Activated CD8-positive, alpha-beta memory T cell treated with anti-CD3 and anti-CD28 coated beads for 36 hours (primary cell): ENCODE results near the gene PRM1. TPM values are rescaled to one million over a fixed set of nuclear protein-coding genes. Genes with fewer than 3 reads are reported as not detected.

Experiments used
- CTCF ChIA-PET: fragments of 350-600 bp; sonication (Branson Sonifier 250); formaldehyde crosslinking; loops from one replicate; lab custom pipeline; 2021; ENCODE audit warnings: antibody characterized with exemption; lab: Charles Lee
- POLR2A ChIA-PET: fragments of 350-600 bp; sonication (Branson Sonifier 250); formaldehyde crosslinking; loops from one replicate; lab custom pipeline; 2021; ENCODE audit warnings: antibody characterized with exemption; lab: Charles Lee
- total RNA-seq, 2 experiments: library from RNA; stranded (reverse); gene quantifications; one replicate each; pipeline ENCODE4 v1.2.3, GENCODE V29; 2021

PRM1 gene, protein sequence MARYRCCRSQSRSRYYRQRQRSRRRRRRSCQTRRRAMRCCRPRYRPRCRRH
- total RNA-seq: not detected

DNA sequence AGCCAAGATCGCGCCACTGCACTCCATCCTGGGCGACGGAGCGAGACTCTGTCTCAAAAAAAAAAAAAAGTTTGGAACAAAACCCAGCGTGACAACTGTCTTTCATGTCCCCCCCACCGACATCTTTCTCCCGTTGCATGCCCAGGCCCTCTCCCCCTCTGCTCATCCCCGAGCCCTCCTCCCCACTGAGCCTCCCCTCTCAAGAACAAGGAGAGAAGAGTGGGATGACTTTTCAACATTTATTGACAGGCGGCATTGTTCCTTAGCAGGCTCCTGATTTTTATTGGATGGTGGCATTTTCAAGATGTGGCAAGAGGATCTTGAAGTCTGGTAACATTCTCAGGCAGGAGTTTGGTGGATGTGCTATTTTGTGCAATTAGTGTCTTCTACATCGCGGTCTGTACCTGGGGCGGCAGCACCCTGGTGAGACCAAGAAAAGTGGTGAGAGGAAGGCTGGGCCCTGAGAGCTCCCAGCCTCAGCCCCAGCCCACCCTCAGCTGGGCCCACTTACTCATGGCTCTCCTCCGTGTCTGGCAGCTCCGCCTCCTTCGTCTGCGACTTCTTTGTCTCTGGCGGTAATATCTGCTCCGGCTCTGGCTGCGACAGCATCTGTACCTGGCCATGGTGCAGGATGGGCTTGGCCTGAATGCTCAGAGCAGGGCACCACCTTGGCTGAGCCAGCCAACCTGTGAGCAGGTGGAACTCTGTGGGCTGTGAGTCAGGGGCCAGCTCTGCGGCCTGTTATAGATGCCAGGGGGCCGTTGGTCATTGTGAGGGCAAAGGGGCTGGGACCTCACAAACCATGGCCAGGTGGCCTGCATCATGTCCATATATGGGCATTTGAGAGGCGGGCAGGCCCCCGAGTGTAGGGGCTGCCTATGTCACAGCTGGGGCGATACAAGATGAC is at the start of gene PRM1:
Gene PRM1 (minus strand): TSS at position 715 of the 907 bp plus-strand sequence. CDS start 92 bp downstream, at position 623.
- CTCF ChIA-PET: interaction anchor here (0.6 to 1.3 kb wide), 3 partner anchors 11 to 91 kb away, joined by 3 to 5 read pairs (median 4); no protein-coding TSS in a partner anchor
- POLR2A ChIA-PET: no interaction called here

DNA sequence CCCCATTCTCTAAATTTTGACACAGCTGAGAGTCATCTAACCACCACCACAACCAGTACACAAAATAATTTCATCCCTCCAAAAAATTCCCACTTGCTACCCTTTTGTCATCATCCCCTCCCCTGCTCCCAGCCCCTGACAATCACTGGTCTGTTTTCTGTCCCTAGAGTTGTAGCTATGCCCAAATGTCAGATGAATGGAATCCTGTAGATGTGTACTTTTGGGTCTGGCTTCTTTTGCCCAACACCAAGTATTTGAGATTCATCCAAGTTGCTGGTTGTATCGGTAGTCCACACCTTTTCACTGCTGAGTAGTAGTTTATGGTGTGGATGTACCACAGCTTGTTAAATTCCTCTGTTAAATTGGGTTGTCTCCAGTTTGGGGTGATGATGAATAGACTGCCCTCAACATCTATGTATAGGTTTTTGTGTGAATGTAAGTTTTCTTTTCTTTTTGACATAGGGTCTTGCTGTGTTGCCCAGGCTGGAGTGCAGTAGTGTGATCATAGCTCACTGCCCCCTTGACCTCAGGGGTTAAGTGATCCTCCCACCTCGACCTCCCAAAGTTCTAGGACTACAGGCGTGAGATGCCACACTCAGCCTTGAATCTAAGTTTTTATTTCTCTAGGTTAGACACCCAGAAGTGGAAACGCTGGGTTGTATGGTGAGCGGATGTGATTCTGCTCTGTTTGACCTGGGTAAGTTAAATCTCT is 49.6 kb upstream of the PRM1 start:
- ChIA-PET POLR2A (no interaction called here), CTCF (no interaction called here)

DNA sequence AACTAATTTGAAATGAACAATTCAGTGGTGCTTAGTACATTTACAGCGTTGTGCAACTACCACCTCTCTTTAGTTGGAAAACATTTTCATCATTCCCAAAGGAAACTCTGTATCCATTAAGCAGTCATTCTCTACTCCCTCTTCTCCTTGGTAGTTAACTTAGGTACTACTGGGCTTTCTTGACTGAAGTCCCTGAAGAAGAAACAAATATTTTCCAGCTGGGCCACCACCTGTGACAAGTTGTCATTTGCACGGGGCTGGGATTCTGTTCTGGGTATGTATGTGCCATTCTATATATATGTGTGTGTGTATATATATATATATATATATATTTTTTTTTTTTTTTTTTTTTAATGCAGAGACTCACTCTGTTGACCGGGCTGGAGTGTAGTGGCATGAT is 48.8 kb upstream of the PRM1 start:
- CTCF ChIA-PET: no interaction called here
- POLR2A ChIA-PET: interaction anchor here (0.6 kb wide), 1 partner anchor 22 kb away, joined by 8 read pairs; no protein-coding TSS in a partner anchor

DNA sequence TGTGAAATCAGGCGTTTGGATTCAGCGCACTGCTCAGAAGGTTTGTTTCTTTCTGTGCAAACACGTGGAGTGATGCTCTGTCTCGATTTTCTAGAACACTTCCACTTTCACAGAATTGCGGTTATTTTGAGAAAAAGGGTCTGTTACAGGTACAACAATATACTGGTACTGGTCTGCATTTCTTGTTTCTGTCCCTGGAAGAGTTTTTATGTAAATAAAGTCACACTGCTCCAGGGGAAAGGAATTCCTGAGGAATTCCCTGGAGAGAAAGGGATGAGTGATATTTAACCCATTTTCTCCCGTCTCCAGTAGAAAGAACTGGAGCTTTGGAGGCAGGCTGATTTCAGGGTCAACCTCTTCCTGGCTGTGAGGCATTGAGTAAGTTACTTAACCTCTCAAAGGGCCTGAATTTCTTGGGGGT is 48.0 kb upstream of the PRM1 start:
- CTCF ChIA-PET: no interaction called here
- POLR2A ChIA-PET: interaction anchor here (0.6 kb wide), 1 partner anchor 23 kb away, joined by 8 read pairs; no protein-coding TSS in a partner anchor

DNA sequence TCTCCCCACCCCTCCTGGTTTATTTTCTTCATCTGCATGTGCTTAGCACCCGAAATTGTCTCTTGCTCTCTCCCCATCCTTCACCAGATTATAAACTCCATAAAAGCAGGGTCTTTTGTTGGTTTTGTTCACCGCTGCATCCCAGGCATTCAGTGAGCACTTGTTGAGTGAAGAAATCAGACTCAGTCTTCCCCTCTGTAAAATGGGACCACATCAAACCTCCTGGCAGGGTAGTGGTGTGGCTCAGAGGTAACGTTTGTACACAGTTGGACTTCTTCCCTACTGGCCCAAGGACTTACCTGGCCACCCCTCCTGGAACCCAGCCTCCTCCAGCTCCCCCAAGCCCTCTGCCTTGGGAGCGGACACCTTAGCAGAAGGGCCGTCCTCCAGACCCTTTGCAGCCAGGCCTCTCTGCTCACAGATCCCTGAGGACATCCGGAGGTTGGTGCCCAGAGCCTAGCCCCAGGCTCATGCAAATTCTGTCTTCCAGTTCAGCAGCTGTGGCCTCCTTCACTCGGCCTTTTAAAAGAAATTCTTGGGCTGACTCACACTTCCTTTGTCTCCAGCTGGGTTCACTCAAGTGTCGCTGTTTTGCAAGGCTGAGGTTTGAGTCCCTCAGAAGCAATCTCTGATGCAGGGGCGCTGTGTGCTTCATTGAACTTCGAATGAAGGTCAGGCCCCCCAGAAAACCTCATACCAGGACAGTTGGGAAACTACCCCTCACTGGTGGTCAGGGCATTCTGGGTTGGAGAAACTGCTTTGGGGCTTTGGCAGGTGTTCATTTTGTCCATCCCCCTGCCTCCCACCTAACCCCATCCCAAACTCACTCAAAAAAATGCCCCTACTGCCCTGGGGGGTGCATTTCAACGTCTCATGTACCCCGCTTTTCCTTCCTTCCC is 47.3 kb upstream of the PRM1 start:
- POLR2A ChIA-PET: no interaction called here
- CTCF ChIA-PET: no interaction called here

DNA sequence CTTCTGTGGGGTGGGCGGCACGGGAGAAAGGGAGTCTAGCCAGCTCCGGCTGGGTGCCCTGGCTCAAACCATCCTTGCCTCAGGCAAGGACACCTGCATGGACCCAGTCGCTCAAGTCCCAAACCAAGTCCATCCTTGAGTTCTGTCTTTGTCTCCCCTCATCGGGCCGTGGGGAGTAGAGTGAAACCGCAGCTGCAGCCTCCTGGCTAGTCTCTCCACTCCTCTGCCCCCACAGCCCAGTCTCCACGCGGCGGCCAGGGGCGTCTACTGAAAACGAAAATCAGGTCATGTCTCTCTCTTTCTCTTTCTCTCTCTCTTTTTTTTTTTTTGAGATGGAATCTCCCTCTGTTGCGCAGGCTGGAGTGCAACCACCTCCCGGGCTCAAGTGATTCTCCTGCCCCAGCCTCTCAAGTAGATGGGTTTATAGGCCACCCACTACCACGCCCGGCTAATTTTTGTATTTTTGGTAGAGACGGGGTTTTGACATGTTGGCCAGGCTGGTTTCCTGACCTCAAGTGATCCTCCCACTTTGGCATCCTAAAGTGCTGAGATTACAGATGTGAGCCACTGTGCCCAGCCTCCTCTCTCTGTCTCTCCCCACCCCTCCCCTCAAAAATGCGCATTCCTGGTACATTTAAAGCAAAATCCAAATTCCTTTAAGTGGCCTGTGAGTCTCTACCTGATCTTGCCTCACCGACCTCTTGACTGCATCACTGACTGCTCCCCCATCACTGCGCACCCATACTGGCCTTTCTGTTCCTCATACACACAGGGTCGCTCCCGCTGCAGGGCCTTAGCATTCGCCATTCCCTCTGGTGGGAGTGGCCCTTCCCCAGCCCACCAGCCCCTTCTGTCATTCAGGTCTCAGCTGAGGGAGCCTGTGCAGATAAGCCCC is 46.4 kb upstream of the PRM1 start:
- ChIA-PET CTCF (no interaction called here), POLR2A (no interaction called here)

DNA sequence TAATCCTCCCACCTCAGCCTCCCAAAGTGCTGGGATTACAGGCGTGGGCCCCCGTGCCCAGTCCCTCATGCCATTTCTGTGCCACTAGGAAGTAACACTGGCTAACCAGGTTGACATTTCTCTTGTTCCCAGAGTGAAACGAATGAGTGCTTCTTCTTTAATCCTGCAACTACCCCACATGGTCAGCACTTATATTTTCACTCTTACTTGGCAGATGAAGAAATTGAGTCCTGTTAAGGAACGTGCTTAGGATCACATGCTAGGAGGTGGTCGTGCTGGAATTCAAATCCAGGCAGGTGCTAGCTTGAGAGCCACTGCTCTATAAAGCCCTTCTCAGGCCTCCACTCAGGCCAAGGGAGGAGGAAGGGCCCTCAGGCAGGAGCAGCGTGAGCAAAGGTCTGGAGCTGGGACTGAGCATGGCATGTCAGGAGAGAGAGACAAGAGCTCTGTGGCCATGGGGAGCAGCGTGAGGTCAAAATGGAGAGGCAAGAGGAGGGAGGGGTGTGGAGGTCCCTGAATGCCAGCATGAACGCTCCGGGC is 45.7 kb upstream of the PRM1 start:
- POLR2A ChIA-PET: no interaction called here
- CTCF ChIA-PET: no interaction called here

DNA sequence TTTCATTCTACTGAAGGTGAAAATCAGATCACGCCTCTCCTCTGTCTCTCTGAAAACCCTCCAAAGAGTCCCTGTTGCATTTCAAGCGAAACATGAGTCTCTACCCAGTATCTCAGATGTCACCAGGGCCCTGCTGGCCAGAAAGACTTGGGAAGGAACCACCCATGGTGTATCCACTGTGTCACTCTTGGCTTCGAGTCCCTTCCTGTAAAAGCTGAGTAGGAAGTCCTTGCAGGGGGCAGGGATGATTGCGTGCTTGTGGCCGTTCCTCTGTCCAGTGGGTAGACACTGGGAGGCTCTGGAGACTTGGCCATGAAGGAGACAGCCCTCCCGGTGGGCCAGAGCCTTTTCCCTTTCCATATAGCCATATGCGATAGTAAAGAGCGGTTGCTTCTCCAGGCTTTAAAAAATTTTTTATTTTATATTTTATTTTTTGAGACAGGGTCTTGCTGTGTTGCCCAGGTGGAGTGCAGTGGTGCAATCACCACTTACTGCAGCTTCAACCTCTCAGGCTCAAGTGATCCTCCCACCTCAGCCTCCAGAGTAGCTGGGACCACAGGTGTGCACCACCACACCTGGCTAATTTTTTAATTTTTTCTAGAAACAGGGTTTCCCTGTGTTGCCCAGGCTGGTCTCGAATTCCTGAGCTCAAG is 45.1 kb upstream of the PRM1 start:
- CTCF ChIA-PET: no interaction called here
- POLR2A ChIA-PET: no interaction called here

DNA sequence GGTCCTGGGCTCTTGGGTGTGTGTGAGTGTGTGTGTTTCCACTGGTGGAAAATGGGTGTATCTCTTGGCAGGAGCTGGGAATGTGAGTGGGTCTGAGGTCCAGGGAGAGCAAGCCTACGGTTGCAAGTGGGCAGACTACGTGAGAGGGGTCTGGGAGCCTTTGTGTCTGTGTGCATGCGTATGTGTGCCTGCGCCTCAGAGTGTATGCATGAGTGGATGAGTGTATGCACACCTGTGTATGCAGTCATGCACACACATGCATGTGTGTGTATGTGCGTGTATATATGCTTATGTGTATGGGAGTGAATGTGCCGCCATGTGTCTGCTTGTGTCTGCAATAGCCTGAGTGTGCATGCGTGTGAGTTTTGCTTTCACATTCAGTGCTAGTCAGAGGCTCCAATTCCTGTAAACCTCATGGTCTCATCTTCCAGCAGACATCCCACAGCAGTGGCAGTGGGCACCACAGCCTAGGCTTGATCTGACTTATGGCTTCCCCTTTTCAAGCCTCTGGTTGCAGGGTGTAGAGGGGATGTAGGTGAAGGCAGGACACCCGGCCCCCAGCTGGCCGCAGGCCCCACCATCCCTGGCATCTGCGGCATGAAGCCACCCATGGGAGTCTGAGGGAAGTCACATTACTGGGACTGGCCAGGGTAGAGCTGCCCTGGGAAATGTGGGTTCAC is 44.4 kb upstream of the PRM1 start:
- ChIA-PET CTCF (interaction anchor here (1.2 kb wide), 1 partner anchor 28 kb away, joined by 3 read pairs; no protein-coding TSS in a partner anchor), POLR2A (no interaction called here)

DNA sequence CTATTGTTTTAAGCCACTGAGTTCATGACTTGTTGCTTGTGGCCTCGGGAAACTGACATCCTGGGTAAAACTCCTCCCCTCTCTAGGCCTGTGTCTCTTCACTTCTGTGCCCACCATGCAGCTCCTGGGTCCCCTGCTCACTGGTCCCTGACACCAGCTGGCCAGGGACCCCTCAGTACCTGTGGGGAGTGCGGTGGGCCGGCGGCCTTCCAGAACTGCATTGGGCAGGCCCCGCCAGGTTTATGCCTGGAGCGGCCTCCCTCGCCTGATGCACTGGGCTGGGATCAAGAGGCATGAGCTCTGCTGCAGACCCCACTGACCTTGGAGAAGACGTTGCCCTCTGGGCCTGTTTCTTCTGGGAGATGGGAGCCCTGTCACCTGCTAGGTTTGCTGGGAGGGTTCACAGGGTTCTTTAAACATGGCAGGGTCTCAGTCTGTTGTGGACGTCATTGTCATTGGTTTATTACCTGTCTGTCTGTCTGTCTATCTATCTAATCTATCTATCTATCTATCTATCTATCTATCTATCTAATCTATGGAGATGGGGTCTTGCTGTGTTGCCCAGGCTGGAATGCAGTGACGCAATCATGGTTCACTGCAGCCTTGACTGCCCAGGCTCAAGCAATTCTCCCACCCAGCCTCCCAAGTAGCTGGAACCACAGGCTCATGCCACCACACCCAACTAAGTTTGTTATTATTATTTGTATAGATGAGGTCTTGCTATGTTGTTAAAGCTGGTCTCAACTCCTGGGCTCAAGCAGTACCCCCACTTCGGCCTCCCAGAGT is 42.6 kb upstream of the PRM1 start:
- CTCF ChIA-PET: no interaction called here
- POLR2A ChIA-PET: no interaction called here

DNA sequence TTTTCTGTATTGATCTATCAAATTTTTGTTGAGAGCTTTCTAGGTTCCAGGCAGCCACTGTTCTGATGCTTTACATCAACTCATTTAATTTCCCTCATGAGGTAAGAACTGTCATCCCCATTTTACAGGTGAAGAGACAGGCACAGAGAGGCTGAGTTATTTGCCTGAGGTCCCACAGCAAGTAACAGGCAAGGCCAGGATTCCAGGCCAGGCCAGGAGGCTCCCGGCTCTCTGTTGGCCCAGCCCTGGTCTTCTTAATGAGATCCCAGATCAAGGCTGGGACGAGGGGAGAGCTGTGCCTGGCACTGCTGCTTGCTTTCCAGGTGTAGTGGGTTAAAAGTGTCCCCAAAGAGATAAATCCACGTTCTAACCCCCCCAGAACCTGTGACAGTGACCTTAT is 41.7 kb upstream of the PRM1 start:
- CTCF ChIA-PET: no interaction called here

DNA sequence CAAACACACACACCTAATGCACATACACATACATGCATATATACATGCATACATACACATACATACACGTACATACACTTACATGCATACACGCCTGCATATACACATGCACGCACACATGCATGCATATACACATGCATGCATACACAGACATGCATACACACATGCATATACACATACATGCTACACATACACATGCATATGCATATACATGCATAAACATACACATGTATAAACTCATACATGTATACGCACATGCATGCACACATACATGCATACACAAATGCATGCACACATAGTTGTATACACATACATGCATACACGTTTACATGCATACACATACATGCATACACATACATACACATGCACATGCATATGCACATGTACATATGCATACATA is 40.5 kb upstream of the PRM1 start:
- ChIA-PET CTCF (no interaction called here), POLR2A (no interaction called here)

More for the DNA sequence above, 41.7 kb upstream of the PRM1 start:
- POLR2A ChIA-PET: no interaction called here

DNA sequence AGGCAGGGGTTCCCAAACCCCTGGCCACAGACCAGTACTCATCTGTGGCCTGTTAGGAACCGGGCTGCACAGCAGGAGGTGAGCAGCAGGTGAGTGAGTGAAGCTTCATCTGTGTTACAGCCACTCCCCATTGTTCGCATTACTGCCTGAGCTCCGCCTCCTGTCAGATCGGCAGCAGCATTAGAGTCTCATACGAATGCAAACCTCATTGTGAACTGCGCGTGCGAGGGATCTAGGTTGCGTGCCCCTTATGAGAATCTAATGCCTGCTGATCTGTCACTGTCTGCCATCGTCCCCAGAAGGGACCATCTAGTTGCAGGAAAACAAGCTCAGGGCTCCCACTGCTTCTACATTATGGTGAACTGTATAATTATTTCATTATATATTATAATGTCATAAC is 39.0 kb upstream of the PRM1 start:
- ChIA-PET POLR2A (no interaction called here), CTCF (interaction anchor here (0.6 to 1.2 kb wide), 2 partner anchors 12 to 32 kb away, joined by 3 read pairs; no protein-coding TSS in a partner anchor)

DNA sequence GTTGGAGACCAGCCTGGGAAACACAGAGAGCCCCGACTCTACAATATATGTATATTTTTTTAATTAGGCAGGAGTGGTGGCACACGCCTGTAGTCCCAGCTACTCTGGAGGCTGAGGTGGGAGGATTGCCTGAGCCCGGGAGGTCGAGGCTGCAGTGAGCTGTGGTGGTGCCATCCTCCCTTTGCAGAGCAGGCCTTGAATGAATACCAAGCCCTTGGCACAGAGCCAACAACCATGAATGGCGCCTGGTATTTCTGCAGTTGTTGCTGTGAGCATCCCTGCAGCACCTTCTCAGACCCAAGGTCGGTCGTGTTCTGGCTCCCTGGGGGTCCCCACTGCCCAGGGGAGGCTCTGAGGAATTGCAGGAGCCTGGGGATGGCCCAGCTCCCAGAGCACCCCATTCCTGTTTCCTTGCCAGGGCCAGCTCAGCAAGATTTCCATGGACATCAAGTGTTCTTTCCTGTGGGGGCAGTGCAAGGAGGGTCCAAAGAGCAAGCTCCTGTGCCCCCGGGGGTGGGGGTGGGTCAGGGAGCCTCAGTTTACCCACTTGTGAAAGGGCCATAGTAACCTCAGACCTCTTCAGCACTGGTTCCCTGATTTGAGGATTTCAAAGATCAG is 38.5 kb upstream of the PRM1 start:
- CTCF ChIA-PET: interaction anchor here (0.6 to 1.2 kb wide), 3 partner anchors 12 to 64 kb away, joined by 3 read pairs; partner anchors contain the start of gene SOCS1
- POLR2A ChIA-PET: no interaction called here

DNA sequence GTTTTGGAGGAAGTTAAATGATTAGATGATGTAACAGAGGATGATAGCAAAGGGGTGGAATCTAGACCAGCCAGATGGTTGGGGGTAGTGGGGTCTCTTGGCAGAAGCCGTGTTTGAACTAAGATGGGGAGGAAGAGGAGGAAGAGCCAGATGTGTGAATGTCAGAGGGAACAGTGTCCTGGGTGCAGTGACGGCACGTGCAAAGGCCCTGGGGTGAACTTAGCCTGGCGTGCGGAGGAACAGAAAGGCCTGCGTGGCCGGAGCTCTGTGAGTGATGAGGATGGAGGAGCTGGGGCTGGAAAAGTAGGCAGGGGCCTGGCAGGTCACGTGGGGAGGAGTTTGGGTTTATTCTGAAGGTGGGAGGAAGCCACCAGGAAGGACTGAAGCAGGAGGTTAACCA is 37.7 kb upstream of the PRM1 start:
- ChIA-PET CTCF (interaction anchor here (1.2 kb wide), 1 partner anchor 63 kb away, joined by 3 read pairs; the partner anchor contains the start of gene SOCS1), POLR2A (interaction anchor here (0.6 kb wide), 1 partner anchor 179 kb away, joined by 3 read pairs; no protein-coding TSS in a partner anchor)
